Hepatocyte (in vitro differentiated cells): ENCODE results near the gene ZNF714.

Experiments used
- CTCF ChIP-seq: fragments of 200-600 bp; sonication (generic); IDR thresholded peaks from 2 replicates; pipeline ENCODE4 v1.5.1; 2016; ENCODE audit warnings: antibody characterized with exemption, mild to moderate bottlenecking; ENCODE audit not compliant: poor library complexity
- EZH2 ChIP-seq: fragments of 200-600 bp; sonication (generic); IDR thresholded peaks from 2 replicates; pipeline ENCODE4 v1.6.1; 2016; ENCODE audit warnings: antibody characterized with exemption, mild to moderate bottlenecking, borderline replicate concordance
- EZH2phosphoT487 ChIP-seq: fragments of 200-600 bp; sonication (generic); IDR thresholded peaks from one replicate; pipeline ENCODE4 v1.6.1; 2018; ENCODE audit warnings: antibody characterized with exemption, mild to moderate bottlenecking, low read depth, moderate library complexity; ENCODE audit not compliant: unreplicated experiment, severe bottlenecking

GRCh38 chr19:21045028-21045427 lies 37.0 kb upstream of the ZNF714 start:
- TF ChIP-seq CTCF (no peak), EZH2 (no peak), EZH2phosphoT487 (no peak)
